Peyer's patch (tissue), 4 donors: Measurements from ENCODE around the gene DOC2A. TPM values are rescaled to one million over a fixed set of nuclear protein-coding genes. Genes with fewer than 3 reads are reported as not detected.

Experiments
- DNase-seq, 3 donors: peaks; one replicate each; pipeline ENCODE4 v3.0.0-alpha.2; 2017 to 2019
- H3K27ac ChIP-seq, 4 donors: fragments of 200-600 bp; sonication (generic); one replicate each; pipeline ENCODE4 v1.5.1; 2016 to 2019
- H3K27me3 ChIP-seq, 2 donors: fragments of 200-600 bp; sonication (generic); one replicate each; pipeline ENCODE4 v1.5.1; 2019
- H3K36me3 ChIP-seq, 3 donors: fragments of 200-600 bp; sonication (generic); one replicate each; pipeline ENCODE4 v1.5.1; 2016 to 2019
- H3K4me1 ChIP-seq, 4 donors: fragments of 200-600 bp; sonication (generic); one replicate each; pipeline ENCODE4 v1.5.1; 2016 to 2019
- H3K4me3 ChIP-seq, 4 donors: fragments of 200-600 bp; sonication (generic); 1 replicate in 3 of 4; 2 replicates in 1 of 4; pipeline ENCODE4 v1.5.1; 2016 to 2019; ENCODE audit warnings: mild to moderate bottlenecking in 1 of 4
- H3K9me3 ChIP-seq, 4 donors: fragments of 200-600 bp; sonication (generic); one replicate each; pipeline ENCODE4 v1.5.1; 2016 to 2019; ENCODE audit warnings: mild to moderate bottlenecking in 1 of 4
- POLR2A ChIP-seq, 2 donors: fragments of 450-650 bp; IDR thresholded peaks; one replicate each; pipeline ENCODE4 v1.5.1; 2017; ENCODE audit warnings: antibody characterized with exemption in 2 of 2, mild to moderate bottlenecking in 2 of 2, moderate library complexity in 2 of 2
- total RNA-seq, 4 donors: library from RNA; depleted of rRNA; stranded (reverse); fragments of >200 nt; gene quantifications; one replicate each; pipeline ENCODE4 v1.1.0, GENCODE V29; 2016
- TF ChIP-seq, protein P1 (sequence below), 6 experiments: fragments of 450-650 bp in 4 of 6; fragments of 200-600 bp in 2 of 6; sonication (generic) in 1 of 6; IDR thresholded peaks; one replicate each; pipeline ENCODE4 v1.5.1; 2017 to 2019; ENCODE audit warnings: antibody characterized with exemption in 6 of 6, mild to moderate bottlenecking in 3 of 6, moderate library complexity in 1 of 6

DOC2A gene
- total RNA-seq, 4 donors from 2014 or later: 2.5 to 4.9 (median 2.9) TPM; not detected in 1

DNA sequence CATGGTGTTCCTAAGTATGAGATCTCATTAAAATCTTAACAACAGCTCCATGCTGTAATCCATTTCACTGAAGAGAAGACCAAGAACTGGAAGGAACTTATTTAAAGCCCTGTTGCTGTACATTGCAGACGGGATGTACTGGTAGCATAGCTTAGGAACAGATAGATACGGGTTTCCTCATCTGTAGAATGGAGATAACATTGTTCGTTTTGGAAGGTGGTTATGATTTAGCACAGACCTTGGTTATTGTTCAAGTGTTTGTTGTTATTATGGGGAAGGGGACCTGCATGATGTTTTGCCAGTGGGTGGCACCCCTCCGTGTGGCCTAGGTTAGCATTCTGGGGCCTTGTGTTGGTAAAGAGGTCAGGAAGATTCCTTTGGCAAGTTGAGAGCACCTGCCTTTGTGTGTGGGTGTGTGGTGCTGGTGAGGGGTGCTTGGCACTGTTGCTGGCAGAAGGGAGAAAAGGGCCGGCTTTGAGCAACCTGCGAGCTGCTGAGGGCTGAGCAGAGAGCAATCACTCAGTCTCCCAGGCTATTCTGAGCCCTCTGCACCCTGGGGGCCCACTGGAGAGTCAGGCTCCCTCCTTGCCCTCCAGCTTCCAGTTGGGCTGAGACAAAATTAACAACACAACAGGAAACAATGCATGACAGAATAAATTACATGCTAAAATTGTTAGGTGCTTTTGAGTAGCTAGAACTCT is 34.9 kb downstream of the DOC2A start:
- Histone ChIP-seq H3K27ac (peak overlapping the region in 1 of 4 donors; percentile 47), H3K4me1 (peaks cover 0 to 38% (median 12%) of the 10 kb centered on the region in 4 donors)

DNA sequence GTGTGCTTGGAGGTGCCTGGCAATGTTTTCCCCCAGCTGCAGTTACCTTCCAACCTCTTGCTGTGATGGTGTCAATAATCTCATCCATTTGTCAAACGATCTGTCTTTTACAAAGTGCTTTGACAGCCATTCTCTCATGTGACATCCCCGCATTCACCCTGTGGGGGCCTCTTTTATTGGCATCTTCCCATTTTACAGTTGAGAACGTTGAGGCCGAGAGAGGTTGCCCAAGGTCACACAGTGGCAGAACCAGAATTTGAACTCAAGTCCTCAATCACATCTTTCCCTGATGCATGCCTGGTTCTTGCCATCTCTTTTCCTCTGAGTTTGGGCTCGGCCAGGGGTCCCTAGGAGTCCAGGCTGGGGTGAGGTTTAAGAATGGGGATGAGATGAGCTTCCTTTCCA is 35.7 kb downstream of the DOC2A start:
- peak overlapping the region in 3 of 4 donors; percentile 72 to 96 (median 88) for H3K4me3 ChIP-seq
- no peak for TF ChIP-seq POLR2A (IDR thresholded peaks at IDR 0.05)
- TF ChIP-seq, protein P1, sequence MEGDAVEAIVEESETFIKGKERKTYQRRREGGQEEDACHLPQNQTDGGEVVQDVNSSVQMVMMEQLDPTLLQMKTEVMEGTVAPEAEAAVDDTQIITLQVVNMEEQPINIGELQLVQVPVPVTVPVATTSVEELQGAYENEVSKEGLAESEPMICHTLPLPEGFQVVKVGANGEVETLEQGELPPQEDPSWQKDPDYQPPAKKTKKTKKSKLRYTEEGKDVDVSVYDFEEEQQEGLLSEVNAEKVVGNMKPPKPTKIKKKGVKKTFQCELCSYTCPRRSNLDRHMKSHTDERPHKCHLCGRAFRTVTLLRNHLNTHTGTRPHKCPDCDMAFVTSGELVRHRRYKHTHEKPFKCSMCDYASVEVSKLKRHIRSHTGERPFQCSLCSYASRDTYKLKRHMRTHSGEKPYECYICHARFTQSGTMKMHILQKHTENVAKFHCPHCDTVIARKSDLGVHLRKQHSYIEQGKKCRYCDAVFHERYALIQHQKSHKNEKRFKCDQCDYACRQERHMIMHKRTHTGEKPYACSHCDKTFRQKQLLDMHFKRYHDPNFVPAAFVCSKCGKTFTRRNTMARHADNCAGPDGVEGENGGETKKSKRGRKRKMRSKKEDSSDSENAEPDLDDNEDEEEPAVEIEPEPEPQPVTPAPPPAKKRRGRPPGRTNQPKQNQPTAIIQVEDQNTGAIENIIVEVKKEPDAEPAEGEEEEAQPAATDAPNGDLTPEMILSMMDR (IDR thresholded peaks at IDR 0.05): no peak

More for the DNA sequence above, 34.9 kb downstream of the DOC2A start:
- DNase-seq: no peak
- TF ChIP-seq, protein P1 (IDR thresholded peaks at IDR 0.05): no peak
- no peak for TF ChIP-seq POLR2A (IDR thresholded peaks at IDR 0.05)
- no peaks in the 10 kb centered on the region for H3K27me3 ChIP-seq
- H3K4me3 ChIP-seq: peak overlapping the region in 2 of 4 donors; percentile 72 to 88
- H3K36me3 ChIP-seq: peaks cover 0 to 43% (median 0%) of the 10 kb centered on the region in 3 donors
- H3K9me3 ChIP-seq: no peaks in the 10 kb centered on the region

DNA sequence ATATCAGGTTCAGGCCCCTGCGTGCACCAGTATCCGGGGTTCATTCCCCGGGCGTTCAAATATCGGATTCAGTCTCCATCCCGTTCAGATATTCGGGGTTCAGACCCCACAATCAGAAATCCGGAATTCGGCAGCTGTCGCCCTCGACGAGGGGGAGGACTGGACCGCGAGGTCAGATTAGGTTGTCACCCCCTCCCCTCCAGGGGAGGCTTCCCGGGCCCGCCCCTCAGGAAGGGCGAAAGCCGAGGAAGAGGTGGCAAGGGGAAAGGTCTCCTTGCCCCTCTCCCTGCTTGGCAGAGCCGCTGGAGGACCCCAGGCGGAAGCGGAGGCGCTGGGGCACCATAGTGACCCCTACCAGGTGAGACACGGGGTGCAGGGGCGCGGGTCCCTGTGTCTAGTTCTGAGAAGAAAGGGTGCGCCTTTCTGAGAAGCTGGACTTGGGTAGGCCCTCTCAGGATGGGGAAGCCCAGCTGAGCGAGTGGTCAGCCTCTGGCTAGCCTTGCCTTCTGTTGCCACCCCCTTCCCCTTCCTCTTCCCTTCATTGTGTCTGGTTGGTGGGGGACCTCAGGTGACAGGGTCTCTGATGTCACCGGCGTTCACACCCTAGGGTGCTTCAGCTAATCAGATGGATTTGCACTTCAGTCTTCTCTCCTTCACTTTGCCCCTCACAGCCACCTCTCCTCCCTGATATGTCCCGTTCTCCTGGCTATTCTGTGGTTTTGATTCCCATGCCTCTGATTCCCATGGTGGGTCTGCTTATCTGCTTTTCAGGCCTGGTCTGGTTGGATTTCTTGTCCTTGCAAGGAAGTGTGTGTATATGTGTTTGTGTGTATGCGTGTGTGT is 36.3 kb downstream of the DOC2A start:
- Histone ChIP-seq H3K4me1 (peaks cover 0 to 38% (median 12%) of the 10 kb centered on the region in 4 donors), H3K9me3 (no peaks in the 10 kb centered on the region), H3K36me3 (peaks cover 0 to 34% (median 0%) of the 10 kb centered on the region in 3 donors), H3K4me3 (peak overlapping the region; percentile 72 to 96 (median 91)), H3K27ac (peak overlapping the region; percentile 86 to 92 (median 88)), H3K27me3 (no peaks in the 10 kb centered on the region)
- TF ChIP-seq, protein P1 (IDR thresholded peaks at IDR 0.05): no peak
- no peak for TF ChIP-seq POLR2A (IDR thresholded peaks at IDR 0.05)
- no peak for DNase-seq

More for the DNA sequence above, 35.7 kb downstream of the DOC2A start:
- H3K36me3 ChIP-seq: peaks cover 0 to 34% (median 0%) of the 10 kb centered on the region in 3 donors
- peak overlapping the region in 2 of 4 donors; percentile 86 to 87 for H3K27ac ChIP-seq
- no peaks in the 10 kb centered on the region for H3K27me3 ChIP-seq
- H3K9me3 ChIP-seq: no peaks in the 10 kb centered on the region
- H3K4me1 ChIP-seq: peaks cover 0 to 38% (median 12%) of the 10 kb centered on the region in 4 donors
- DNase-seq: no peak

DNA sequence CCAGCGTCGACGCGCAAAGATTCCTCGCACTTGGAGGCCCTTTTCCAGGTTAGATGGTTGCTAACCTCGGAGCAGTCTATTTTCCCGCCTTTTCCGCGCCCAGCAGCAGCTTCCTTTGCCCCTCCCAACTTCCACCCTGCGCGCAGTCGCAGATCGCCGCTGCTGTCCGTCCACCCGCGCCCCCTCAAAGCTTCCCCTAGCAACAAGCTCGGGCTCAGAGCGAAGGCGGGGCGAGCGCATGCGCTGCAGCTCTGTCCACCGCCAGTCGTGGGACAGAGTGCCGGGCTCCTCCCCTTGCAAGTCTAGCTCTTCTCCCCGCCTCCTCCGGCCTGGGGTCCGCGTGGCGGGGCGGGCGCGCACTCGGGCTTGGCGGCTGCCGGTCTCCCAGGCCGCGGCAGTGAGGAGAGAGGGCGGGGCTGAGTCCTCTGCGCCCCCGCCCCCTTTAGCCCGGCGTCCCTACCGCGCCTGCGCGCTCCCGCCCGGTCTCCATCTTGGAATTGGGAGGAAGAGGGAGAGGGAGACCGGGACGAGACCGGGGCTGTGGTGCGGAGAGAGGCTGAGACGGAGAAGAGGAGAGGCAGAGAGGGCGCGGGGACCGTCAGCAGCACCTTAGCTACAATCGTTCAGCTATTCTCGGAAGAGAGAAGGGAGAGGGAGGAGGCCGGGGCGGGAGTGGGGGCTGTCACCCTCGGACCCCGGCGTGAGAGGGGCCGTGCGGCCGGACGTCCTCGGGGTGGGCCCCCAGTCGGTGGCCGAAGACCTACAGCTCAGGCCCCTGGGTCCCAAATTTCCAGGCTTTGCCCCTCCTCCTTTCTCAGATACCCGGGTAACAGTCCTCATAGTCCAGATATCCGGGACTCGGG is 37.2 kb downstream of the DOC2A start, which contains the start of gene TAOK2:
Gene TAOK2 (plus strand): TSS at position 485 of the 863 bp plus-strand sequence. CDS start 3,905 bp downstream, outside the sequence.
- peak; percentile 95 to 99 (median 97) for DNase-seq
- Histone ChIP-seq H3K27ac (peak within 1 kb of the TSS; percentile 86 to 92 (median 88)), H3K4me3 (peak within 1 kb of the TSS; percentile 72 to 96 (median 91)), H3K4me1 (peaks cover 0 to 38% (median 12%) of the 10 kb centered on the region in 4 donors), H3K27me3 (no peaks in the 10 kb centered on the region), H3K9me3 (no peaks in the 10 kb centered on the region), H3K36me3 (peaks cover 0 to 31% (median 0%) of the 10 kb centered on the region in 3 donors)
- TF ChIP-seq POLR2A (IDR thresholded peaks at IDR 0.05): peak; percentile 82 to 83
- TF ChIP-seq, protein P1 (IDR thresholded peaks at IDR 0.05): peak in 1 of 6 experiments; percentile 3
